GM19023 (cell line): ENCODE measurements around the gene KLHL8.

Experiments
- ATAC-seq: cut with Tn5 transposase; IDR thresholded peaks from one replicate; pipeline ENCODE4 v1.9.1; 2021; ENCODE audit warnings: mild to moderate bottlenecking, moderate library complexity; ENCODE audit not compliant: unreplicated experiment

KLHL8 gene

DNA sequence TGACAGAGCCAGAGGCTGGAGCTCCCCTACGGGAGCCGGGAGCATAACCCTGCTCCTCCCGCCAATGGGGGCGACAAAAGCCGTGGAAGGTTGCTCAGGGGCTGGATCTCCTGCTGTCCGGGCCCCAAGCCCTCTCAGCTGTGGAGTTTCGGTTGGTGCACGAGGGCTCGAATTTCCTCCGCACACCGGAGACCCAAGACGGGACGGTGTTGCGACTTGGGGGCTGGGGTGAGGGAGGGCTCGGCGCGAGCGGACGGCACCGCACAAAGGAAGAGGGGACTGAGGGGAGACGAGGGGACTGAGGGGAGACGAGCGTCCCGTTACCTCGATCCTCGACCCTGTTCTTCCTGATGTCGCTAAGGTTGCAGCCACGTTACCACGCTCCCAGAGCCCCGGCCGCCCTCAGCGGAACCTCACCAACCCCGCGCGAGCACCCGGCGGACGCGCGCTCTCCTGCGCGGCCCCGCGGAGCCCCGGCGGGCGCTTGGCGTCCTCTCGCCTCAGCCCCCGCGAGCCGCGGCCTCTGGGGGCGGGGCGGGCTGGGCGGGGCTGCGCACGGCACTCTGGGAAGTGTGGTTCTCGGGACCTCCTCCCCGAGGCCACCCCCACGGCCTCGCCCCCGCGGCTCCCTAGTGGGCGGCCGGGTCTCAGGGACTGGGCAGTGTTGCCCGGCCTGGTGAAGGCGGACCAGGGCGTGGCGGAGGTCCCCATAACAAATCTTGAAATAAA is at the start of gene KLHL8:
TSS of gene KLHL8 (minus strand) at position 525 of the 729 bp plus-strand sequence. CDS start 25,079 bp downstream, outside the sequence.
- peak; percentile 86 for ATAC-seq

DNA sequence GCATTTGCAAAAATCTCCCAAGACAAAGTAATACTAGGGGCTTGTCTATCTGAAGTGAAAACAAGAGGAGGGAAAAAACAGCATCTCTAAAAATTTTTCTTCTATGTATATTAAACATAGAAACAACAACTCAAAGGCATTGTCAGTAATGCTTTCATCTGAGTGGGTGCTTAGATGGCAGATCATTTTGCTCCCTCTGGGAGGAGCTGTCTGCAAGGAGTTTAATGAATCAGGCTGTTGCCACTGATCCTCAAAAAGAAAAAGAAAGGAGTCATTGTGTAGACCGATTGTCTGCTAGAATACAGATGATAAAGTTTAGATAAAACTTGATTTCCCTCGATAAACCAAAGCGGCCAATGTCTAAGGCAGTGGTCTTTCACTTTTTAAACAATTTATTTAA is 49.7 kb upstream of the KLHL8 start:
- no peak for ATAC-seq

DNA sequence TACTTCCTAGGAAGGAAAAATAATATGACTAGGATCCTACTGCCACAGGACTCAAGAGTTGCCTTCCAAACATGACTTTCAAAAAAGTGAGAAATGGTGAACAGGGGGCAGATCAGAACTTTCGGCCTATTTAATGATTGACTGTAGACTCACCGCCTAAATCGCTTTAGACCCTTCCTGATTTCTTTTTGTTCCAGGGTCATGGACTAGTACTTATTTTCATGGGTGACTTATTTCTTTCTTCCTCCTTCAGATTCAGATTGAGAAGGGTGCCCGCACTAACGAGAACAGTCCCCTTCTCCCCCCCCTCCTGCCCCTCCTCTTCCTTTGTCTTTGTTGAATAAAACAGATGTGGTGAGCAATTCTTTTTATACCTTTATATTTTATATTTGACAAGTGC is 48.0 kb upstream of the KLHL8 start:
- no peak for ATAC-seq

DNA sequence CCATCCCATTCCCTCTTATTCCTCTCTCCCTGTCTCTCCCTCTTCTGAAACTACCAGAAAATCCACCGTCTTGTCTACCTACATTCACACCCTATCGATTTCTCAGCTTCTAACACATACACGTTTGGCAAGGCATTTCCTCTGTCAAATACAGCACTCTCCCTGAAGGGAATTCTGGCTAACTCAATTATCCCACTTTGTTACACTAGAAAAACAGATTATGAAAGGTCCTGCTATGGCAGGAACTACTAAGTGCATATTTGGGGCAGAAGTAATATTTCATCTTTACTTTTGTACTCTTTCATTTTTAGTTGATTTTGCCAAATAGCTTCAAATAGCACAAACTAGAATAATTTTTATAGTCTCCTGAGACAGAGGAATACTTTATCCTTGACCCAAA is 46.6 kb upstream of the KLHL8 start:
- ATAC-seq = no peak

DNA sequence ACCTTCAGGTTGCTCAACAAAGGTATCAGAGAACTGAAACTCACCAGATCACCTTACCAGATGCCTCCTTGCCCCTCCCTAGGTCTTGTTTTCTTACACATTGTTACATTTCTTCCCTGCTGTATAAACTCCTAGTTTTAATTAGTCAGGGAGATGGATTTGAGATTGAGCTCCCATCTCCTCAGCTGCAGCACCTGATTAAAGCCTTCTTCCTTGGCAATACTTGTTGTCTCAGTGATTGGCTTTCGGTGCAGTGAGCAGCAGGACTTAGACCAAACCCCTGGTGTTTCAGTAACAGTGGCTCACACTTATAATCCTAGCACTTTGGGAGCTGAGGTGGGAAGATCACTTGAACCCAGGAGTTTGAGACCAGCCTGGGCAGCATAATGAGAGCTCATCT is 42.5 kb upstream of the KLHL8 start:
- no peak for ATAC-seq

DNA sequence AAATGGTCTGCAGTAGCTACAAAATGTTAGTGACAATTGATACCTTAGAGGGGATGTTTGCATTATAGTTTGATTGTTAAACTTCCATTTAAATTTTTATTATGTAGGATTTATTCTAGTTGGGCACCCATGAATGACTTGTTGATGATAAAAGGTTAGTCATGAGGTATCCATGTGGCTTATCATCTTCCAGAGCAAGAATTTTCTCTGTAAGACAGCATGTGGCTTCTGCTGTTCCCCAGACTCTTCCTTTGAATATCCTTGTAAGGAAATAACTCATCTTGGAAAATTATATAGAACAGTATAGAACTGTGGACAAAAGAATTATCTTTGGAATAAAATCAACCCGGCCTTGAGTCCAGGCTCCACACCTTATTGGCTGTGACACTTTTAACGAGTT is 40.1 kb upstream of the KLHL8 start:
- ATAC-seq = no peak

DNA sequence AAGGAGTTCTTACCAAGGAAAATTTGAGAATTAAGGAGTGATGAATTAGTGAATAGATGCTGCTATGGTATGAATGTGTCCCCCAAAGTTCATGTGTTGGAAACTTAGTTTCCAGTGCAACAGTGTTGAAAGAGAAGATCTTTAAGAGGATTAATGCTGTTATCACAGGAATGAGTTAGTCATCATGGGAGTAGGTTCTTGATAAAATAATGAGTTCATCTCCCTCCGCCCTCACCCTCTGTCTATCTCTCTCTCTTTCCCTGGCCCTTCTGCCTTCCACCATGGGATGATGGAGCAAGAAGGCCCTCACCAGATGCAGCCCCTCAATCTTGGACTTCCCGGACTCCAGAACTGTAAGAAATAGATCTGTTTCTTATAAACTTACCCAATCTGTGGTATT is 38.3 kb upstream of the KLHL8 start:
- no peak for ATAC-seq

DNA sequence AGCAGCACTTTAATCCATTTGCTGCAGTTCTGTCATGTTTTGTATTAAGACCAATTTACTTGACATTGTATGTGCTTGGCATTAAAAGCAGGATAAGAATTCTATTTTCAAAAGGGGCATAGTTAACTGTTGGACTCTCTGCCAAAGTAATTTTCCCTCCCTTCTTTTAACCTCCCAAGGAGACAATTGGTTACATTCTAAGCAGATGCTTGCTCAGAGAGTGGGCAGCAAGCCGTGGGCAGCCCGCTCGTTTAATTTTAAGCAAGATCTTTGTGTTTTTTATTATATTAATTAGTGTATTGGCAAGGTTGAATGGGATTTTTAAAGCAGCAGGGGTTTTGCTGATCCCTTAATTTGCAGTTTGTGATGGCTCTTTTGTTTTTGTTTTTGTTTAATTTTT is 37.1 kb upstream of the KLHL8 start:
- ATAC-seq = no peak

DNA sequence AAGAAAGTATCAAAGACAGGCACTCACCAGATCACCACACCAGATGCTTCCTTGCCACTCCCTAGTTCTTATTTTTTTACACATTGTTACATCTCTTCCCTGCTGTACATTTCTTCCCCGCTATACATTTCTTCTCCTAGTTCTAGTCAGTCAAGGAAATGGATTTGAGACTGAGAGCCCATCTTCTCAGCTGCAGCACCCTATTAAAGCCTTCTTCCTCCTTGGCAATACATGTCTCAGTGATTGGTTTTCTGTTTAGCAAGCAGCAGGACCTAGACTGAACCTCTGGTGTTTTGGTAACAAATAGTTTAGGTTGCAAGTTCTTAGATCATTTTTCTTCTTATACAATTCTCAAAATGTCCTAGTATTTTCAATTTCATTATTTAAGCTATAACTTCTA is 35.3 kb upstream of the KLHL8 start:
- no peak for ATAC-seq

DNA sequence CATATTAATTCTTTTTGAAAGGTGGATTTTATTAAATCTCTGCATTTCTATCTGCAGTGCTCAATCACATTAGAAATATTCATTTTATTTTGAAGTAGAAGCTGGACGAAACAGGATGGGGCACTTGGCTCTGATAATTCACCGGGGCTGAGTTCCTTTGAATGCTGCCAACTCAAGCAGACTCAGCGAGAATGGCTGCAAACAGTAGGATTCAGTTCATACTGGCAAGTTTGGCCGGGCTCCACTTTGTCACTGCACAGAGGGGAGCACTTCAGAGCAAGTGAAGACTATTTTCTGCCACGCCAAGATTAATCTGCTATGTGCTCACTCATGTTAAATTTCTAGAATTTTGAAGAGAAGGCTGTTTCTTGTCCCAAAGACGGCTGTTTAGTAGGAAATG is 30.7 kb upstream of the KLHL8 start:
- ATAC-seq = no peak

DNA sequence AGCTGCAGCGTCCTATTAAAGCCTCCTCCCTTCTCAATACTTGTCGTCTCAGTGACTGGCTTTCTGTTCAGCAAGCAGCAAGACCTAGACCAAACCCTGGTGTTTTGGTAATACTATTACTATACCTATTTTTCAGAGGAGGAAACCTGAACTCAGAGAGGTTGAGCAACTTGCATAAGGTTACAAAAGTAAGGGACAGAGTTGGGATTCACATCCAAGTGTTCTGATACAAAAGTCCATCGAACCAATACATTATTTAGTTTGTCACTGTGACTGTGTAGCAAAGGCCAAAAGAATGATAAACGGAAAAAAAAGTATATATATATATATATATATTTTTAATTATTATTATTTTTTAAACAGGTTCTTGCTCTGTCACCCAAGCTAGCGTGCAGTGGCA is 29.9 kb upstream of the KLHL8 start:
- no peak for ATAC-seq

DNA sequence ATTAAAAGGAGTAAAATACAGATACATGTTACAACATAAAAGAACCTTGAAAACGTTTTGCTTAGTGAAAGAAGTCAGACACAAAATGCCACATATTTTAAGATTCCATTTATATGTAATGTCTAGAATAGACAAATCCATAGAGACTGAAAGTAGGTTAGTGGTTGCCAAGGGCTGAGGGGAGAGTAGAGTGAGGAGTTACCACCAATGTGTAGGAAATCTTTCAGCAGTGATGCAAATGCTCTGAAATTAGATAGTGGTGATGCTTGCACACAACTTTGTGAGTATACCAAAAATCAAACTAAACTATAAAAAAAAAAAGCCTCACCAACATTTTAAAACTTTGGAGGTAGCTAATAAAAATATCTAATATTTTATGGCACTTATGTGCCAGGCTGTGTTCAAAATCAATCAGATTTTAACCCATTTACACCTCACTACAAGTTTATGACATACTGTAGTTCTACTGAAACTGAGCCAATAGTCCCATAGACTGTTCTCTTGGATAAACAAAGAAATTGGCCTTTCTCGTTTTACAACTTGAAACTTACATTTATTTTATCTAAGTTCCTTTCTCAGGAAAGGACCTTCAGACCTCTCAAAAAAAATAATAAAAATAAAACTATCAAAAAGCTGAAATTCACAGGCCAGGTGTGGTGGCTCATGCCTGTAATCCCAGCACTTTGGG is 29.1 kb upstream of the KLHL8 start:
- ATAC-seq = no peak

DNA sequence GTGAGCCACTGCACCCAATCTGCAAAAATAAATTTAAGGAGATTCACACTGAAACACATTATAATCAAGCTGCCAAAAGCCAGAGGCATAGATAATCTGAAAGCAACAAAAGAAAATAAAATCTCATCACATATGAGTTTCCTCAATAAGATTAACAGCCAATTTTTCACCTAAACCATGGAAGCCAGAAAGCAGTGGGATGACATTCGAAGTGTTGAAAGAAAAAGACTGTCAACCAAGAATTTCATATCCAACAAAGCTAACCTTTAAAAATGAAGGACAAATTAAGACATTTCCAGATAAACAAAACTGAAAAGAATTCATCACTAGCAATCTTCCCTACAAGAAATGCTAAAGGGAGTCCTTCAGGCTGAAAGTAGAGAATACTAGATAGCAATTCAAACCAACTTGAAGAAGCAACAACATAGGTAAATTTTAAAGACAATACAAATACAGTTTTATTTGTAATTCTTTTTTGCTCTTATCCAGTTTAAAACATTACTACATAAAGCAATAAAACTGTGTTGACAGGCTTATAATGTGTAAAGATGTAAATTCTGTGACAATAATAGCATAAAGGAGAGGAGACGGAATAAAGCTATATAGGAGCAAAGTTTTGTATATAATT is 23.1 kb upstream of the KLHL8 start:
- no peak for ATAC-seq

DNA sequence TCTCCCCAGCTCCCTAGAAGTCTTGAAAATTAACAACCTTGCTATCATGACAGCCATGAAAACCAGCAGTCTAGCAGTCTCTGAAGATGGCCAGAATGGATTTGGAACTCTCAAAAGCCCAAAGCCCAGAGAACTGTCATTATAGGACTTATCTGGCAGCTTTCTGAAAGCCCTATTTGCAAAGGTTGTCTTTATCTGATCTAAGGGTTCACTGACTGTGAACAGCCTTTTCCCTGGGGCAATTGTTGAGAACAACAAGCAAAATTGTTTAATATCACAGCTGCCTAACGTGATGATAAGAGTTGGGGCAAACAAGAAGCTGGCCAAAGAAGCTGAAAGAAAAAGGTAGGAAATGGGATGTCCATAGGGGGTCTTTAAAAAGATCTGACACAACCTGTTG is 20.9 kb upstream of the KLHL8 start:
- no peak for ATAC-seq

DNA sequence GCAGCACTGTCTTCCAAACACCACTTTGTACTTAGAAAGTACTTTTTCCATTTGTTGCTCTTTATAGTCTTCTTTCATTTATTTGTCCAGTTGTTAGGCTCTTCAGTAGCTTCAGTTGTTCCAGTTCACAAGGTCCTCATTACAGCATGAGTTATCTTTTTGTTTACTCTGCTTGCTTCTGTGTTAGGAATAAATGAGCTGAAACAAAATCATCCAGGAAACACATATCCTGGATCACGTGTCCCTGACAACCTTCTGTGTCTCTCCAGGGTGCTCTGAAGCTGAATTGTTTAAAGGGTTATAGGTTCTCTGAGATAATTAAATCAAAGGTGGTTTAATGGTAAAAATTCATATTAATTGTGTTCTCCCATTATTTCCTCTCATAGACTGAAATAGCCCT is 19.9 kb upstream of the KLHL8 start:
- no peak for ATAC-seq

DNA sequence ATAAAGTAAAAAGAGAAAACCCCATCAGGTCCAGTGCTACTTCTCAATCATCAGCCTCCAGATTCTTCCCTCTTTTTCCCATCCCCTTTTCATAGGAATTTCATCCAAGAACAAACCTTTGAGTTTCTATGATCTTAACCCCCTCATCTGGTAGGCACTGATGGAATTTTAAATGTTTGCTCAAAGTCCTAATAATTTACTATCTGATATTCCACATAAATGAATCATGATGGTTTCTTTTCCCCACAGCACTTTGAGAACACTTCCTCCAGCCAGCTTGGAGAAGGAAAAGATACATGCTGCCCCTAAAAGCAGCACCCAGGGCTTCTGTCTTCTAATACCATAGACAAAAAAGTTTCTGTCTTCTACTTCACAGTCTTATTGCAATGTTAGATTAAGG is 19.4 kb upstream of the KLHL8 start:
- ATAC-seq = no peak

DNA sequence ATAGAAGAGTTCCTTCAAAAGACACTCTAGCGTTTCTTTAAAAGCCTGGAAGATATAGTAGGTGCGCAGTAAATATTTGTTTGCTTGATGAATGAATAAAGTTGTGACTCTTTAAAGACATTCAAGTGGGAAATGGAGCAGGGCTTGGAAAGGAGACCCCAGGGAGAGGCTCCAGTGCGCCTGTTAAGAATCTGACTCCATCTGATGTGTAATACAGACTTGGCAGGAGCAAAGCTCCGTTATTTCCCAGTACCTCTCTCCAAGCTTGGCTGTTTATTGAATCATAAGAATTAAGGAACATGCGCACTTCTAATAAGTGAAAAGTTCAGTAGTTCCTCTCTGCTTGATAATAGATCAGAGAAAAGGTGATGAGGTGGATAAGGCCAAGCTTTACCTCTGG is 18.8 kb upstream of the KLHL8 start:
- ATAC-seq = no peak

DNA sequence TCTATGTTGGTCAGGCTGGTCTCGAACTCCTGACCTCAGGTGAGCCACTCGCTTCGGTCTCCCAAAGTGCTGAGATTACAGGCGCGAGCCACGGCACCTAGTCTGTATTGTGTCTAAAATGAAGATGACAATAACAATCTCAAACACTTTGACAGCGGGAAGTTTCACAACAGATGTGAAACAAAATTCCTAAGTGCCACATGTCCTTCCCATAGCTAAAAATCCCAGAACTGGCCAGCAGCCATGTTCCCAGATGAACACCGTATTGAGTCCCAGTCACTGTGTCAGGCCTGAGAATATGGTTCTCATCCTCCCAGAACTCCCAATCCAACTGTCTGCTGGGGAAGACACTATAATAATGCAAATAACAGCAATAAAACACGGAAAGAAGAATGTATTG is 16.4 kb upstream of the KLHL8 start:
- no peak for ATAC-seq

DNA sequence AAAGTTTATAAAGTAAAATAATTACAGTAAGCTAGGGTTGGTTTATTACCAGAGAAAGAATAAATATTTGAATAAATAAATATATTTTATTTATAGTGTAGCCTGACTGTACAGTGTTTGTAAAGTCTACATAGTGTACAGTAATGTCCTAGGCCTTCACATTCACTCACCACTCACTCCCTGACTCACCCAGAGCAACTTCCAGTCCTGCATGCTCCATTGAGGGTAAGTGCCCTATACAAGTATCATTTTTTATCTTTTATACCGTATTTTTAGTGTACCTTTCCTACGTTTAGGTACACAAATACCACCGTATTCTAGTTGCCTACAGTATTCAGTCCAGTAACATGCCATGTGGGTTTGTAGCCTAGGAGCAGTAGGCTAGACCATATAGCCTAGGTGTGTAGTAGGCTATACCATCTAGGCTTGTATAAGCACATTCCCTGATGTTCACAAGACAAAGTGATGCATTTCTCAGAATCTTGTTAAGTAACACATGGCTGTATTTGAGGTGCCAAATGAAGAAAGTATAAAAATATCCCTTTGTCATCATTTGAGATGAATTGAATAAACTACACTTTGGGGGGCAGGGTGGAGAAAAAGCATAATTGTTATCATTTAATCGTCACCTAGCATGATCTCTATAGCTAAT is 14.7 kb upstream of the KLHL8 start:
- no peak for ATAC-seq

DNA sequence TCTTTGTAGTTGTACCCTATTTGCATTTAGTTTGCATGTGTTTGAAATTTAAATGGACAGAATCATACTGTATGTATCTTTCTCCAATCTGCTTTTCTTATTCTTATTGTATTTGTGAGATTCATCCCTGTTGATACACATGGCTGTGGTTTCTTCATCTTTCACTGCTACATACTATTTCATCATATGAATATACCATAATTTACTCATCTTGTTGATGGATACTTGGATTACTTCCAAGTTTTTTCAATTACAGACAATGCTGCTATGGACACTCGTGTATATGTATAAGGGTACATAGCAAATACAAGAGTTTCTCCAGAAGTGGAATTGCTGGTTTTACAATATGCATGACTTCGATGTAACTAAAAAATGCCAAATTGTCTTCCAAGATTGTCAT is 11.8 kb upstream of the KLHL8 start:
- no peak for ATAC-seq

DNA sequence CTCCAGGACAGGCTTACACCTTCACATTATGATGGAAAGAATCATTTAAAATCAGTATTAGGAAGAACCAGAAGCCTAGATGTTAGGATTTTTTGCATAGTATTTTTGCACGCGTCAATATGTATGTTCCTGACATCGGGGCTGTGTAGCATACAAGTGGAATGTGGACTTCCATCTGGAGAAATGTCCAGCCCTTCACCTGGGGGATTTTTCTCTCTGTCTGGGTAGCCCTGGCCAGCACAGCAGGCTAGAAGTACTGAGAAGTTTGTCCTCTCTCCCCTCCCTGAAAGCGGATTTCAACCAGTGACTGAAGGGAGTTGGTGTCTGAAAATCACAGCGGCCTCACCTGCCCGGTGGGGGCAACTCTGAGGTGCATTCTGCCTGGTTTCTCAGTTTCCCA is 10.4 kb upstream of the KLHL8 start:
- ATAC-seq = no peak

DNA sequence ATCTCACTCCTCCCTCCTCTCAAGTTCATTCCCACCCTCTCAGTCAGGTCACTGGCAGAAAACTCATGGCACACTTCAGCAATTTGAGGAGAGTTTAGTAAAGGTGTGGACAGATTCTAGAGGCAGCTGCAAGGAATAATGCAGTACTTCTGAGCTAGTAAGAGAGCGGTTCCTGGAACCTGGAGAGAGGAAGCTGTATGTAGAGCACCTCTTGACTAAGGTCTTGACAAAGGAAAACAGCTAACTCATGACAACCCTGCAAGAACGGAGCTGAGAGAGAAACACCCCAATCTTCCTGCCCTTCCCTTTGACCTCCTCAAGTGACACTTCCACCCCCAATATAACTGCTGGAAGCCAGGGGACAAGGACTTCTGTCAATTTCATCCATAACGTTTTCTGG is 9.6 kb upstream of the KLHL8 start:
- ATAC-seq = no peak
